DMS79 treated with DMSO at 0.1 percent for 48 hours (cell line): ENCODE results near the gene BICRAL.
"Not testable (repeated sequence)": the region's sequence is repeated elsewhere in the genome, so short reads cannot be mapped to it uniquely, and the experiment has no call there.

Source experiments
- DNase-seq: peaks from one replicate; lab custom pipeline; 2025; lab: John Stamatoyannopoulos, UW

Gene BICRAL

DNA sequence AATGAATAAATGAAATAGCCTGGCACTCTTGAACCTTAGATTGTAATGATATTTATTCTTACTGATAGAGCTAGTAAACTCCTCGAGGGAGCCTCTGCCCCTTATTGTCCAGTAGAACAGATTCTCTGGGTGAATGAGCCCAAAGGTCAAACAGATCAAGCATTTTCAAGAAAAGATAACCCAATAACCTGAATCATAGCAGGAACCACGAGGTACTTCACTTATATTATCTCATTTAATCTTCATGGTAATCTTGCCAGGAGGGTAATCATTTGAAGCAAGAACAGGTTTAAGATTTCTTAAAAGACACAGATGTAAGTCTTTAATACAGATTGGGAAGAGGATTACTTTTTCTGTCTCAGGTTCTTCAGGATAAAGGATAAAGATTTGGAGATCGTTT lies 18.9 kb upstream of the BICRAL start:
- DNase-seq = no peak

DNA sequence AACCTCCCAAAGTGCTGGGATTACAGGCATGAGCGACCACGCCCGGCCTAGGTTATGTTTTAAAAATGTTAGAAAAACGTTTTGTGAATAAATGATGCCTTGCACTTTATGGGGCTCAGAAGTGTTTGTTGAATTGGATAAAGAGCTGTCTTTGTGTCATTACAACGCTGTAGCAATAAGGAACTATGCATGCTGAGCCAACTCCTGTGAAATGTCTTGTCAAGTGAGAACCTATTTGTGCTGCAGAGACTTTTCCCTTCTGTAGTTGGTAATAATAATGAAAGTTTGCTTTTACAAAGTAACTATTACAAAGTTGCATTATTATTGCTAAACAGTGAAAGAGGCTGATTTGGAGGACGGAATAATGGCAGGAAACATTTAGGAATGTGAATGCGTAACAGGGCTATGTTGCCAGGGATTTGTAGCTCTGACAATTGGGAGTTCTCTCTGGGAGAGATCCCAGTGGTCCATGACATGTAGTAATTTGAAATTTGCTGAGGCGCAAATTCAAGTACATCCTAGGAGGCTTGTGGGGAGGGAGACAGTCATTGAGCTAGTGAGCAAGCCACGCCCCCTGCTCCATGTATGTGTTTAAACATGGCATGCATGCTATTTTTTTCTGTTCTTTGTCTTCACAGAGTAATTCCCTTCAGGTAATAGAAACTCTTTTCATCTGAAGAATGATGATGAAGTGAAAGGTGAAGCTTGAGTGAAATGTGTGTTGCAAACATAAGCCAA lies 16.8 kb upstream of the BICRAL start:
- peak; percentile 78 for DNase-seq

GRCh38 chr6:42766163-42766670 lies 15.6 kb upstream of the BICRAL start:
- no peak for DNase-seq

GRCh38 chr6:42769051-42769450 lies 12.8 kb upstream of the BICRAL start:
- DNase-seq = no peak

DNA sequence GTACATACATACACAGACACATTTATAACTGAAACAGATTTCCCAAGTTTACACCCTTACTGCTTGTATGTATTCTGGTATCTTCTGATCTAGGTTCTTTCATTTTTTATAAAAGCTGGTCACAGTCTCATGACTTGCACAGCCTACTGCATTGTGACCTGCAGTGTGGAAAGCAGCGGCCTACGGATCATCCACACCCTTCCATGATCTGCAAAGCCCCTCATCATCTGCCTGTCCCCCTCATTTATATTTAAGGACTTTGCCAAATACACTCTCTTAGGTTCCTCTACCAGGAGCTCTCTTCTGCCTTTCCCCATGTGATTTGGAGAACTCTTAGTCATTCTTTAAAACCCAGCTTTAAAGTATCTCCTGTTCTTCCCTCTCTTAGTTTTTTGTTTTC lies 12.0 kb upstream of the BICRAL start:
- DNase-seq = no peak

DNA sequence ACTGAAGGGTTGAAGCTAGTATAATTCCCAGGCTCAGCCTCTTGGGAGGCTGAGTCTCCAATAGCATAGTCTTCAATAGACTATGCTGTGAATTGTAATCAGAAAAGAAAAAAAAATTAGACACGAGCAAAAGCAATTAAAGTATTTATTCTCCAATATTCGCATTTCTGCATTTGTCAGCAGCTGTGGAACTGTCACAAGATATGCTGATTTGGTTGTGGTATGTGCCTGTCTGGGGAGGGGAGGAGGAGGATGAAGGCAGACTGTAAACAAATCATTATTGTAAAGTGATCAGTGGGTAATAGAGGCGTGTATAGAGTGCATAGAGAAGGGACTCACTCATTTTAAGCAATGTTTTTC lies 10.1 kb upstream of the BICRAL start:
- no peak for DNase-seq

- no peak for DNase-seq
Observed at GRCh38 chr6:42774201-42774600, 7.7 kb upstream of the BICRAL start.

DNA sequence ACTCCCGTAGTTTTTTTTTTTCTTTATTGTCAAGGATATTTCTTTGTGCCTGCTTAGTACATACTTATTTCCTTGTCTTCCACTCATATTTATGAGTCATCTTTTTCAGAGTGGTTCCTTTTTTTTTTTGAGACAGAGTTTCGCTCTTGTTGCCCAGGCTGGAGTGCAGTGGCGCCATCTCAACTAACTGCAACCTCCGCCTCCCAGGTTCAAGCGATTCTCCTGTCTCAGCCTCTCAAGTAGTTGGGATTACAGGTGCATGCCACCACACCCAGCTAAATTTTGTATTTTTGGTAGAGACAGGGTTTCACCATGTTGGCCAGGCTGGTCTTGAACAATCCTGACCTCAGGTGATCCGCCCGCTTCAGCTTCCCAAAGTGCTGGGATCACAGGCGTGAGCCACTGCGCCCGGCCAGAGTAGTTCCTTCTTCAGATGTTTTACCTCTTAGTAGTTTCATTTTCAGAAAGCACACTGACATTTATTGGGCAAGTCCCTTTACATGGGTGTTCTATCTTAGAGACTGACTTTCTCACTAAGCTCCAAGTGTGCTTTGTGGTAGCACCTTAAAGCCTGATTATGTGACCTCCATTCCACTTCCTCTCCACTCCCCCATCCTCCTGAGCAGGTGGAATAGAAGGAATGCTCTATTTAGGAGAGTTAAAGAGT lies 6.9 kb upstream of the BICRAL start:
- not testable (repeated sequence) for DNase-seq

DNA sequence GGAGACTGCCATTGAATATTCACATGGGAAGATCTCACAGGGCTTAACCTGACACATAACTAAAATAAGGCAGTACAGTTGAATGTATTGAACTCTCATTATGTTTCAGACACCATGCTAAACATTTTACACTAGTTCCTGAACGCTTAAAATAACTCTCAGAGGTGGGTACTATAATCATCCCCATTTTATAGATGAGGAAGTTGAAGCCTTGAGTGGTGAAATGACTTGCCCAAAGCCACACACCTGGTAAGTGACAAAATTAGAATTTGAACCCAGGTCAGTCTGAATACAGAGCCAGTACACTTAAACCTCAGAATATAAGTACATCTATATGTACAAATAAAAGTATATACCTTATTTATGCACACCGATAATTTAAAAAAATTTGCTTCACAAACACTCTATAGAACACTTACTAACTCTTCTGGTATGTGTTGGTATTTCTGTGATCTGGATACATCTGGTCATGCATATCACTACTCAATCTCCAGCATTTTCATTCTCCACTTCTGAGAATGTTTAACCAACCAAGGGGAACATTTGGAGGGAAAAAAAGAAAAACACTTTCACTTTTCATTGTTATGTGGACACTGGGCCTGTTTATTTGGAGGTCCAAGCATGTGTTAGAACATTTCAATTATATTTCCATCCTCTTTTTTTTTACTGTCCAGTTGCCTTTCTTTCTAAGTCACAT lies 4.6 kb upstream of the BICRAL start:
- no peak for DNase-seq

GRCh38 chr6:42778122-42778521 lies 3.7 kb upstream of the BICRAL start:
- no peak for DNase-seq

- no peak for DNase-seq
Observed at GRCh38 chr6:42779521-42779920, 2.3 kb upstream of the BICRAL start.

DNA sequence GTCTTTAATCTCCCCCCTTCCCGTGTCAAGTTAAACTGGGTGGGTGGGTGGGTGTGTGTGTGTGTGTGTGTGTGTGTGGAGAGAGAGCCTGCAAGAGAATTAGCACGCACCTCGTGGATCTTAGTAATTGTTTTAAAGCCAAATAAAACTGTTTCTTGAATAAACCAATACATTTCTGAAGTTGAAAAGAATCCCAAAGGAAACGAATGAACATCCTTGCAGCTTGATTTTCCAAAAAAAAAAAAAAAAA lies 381 bp upstream of the BICRAL start:
- DNase-seq = no peak

DNA sequence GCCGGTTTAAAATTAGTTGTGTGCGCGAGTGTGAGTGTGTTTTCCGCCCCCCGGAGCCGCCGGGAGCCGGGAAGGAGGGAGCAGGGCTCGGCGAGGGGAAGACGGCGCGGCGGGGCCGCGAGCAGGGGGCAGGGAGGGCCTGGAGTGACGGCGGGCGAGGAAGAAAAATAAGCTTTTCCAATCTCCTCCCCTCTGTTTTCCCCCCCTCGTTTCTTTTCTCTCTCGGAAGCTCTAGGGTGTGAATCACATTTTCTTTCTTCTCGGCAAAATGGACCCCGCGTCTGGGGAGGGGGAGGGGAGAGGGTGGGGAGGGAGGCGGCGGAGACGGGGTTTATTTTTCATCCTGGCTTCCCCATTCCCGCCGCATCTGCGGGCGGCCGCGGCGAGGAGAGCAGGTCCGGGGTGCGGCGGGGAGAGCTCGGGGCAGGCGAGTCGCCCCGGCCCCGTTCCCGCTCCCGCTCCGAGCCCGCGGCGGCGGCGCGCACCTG lies 881 bp downstream of the BICRAL start:
- DNase-seq = peak; percentile 63

DNA sequence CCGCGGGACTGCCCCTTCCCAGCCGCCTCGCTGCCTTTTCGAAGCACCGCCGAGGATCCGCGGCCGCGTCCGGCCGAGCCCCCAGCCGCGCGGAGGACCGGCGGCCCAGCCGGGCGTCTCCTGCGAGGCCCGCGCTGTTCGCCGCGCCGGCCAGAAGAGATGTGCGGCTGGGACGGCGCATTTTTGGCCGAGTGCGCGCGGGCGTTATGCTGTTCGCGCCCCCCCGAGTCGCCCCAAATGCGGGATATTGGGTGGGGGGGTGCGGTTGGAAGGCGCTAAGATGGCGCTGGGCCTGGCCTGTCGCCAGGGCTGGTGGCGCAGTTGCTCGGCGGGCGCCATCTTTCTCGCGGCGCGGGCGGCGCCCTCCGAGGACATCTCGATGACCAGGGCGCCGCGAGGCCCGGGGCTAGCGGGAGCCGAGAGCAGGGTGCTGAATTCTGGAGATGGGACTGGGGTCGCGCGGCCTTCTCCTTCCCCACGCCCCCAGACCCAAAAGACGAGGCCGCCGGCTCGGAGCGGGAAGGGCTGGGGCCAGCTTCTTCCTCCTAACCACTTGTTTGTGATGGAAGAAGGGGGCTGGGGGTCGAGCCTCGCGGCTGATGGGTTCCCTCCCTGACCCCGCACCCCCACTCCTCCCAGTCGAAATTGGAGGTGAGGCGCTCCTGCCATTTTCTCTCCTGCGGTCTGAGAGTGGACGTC lies 1.5 kb downstream of the BICRAL start:
- DNase-seq = peak; percentile 77

- DNase-seq = peak; percentile 79
Observed at GRCh38 chr6:42783876-42784642, 2.2 kb downstream of the BICRAL start.

DNA sequence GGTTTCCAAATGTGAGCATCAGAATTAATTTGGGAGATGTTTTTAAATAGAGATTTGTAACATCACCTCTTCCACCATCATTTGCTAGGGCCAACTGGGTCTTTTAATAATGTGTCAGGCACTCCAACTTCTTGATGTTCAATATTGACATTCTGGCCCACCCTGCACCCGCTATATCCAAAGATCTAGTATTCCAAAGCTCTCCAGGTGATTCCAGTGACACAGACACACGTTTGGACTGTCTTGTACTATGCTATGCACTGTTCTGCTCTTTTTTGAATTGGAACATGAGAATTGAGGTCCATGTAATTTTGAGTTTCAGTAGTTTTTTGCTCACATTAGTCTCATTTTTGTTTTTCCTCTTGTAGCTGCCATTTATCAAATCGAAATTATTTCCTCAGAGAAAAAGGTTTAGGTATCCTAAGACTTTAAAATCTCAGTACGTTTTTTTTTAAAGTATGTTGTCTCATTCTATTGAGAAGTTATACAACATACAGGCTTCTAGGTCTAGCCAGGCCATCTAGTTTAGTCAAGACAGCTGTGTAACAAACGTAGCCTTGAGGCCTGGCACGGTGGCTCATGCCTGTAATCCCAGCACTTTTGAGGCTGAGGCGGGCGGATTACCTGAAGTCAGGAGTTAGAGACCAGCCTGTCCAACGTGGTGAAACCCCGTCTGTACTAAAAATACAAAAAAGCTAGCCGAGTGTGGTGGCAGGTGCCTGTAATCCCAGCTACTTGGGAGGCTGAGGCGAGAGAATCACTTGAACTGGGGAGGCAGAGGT lies 3.1 kb downstream of the BICRAL start:
- DNase-seq = peak; percentile 59

DNA sequence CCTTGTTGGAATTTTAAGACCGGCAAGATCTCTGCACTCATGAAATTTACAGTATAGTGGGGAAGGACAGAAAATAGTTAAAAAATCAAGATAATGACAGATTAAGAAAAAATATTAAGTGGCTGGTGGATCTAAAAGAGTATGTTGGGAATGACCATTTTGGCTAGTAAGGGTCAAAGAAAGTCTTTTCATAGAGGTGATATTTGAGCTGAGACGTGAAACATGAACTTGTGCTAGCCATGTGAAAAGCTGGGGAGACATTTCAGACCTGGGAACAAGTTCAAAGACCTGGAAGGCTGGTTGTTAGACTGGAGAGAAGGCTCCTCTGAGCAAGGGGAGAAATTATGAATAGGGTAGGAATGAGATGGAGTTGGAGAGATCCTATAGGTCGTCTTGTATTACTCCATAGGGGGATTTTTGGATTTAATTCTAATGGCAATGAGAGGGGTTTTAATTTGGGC lies 4.7 kb downstream of the BICRAL start:
- DNase-seq = no peak

DNA sequence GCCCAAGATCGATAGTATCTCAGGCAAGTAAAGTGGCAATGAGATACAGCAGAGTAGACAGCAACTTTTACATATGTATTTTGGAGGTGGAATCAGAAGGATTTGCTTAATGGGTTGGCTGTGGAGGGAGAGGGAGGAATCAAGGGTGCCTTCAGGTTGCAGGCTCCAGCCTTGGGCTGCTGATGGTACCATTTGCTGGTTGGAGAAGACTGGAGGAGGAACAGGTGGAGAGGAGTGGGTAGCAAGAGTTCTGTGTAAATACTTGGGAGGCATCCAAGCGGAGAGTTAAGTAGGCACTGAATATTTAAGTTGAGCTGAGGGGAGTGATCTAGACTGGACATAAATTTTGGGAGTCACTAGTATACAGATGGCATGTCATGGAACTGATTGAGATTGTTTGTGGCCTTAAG lies 5.2 kb downstream of the BICRAL start:
- DNase-seq = peak; percentile 99

DNA sequence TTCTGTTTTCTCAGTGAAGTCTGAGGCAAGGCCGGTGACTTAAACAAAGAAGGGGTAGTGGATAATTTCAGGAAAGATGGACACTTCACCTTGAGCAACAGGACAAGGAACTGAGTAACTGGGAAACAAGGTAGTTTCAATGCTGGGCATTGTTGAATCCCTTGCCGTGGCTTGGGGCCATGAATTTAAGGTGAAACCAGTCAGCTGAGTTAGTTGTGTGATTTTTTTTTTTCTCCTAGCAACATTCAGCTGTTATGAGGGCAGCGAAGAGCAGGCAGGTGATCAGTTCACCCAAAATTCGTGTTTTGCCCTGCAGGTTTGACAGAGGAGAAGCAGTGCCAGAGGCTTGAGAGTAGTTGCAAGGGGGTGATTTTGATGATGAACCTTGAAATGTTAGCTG lies 6.8 kb downstream of the BICRAL start:
- DNase-seq = no peak

- DNase-seq = no peak
Observed at GRCh38 chr6:42790549-42791181, 8.8 kb downstream of the BICRAL start.
